ENCODE results near the gene RPA3. TPM values are rescaled to one million over a fixed set of nuclear protein-coding genes. Genes with fewer than 3 reads are reported as not detected.

The RPA3 gene
- total and polyA plus RNA-seq, 8 donors: 6.7 to 44.9 (median 28.7) TPM; not detected in 1

- H3K27ac ChIP-seq: no peak overlapping the region
- H3K27me3 ChIP-seq: no peaks in the 10 kb centered on the region
- no peak for TF ChIP-seq POLR2AphosphoS5 (IDR thresholded peaks at IDR 0.05)
- no peak for TF ChIP-seq EP300 (IDR thresholded peaks at IDR 0.05)
- TF ChIP-seq POLR2A (IDR thresholded peaks at IDR 0.05): no peak
- TF ChIP-seq CTCF (IDR thresholded peaks at IDR 0.05): no peak
- WGBS, 5 donors: 89 to 97% (median 95%) methylated on average over 5 of the region's 5 CpGs
- no peaks in the 10 kb centered on the region for H3K36me3 ChIP-seq
- H3K4me3 ChIP-seq: no peak overlapping the region
- peaks cover 0 to 16% (median 5%) of the 10 kb centered on the region in 4 donors for H3K4me1 ChIP-seq
- DNase-seq: no peak
- intact Hi-C loops (cut with DNase I; ENCODE audit: low total_unique reads): no loop called here
- H3K9me3 ChIP-seq: no peaks in the 10 kb centered on the region
These were observed 2.6 kb upstream of the RPA3 start for GRCh38 chr7:7720750-7721621.

GRCh38 chr7:7720193-7720592 is 1.8 kb upstream of the RPA3 start:
- TF ChIP-seq POLR2AphosphoS5 (IDR thresholded peaks at IDR 0.05) (no peak), EP300 (IDR thresholded peaks at IDR 0.05) (no peak), POLR2A (IDR thresholded peaks at IDR 0.05) (no peak), CTCF (IDR thresholded peaks at IDR 0.05) (no peak)
- intact Hi-C loops (cut with DNase I; ENCODE audit: low total_unique reads): no loop called here

GRCh38 chr7:7719236-7719635 is 829 bp upstream of the RPA3 start:
- WGBS, 5 donors: 47 to 61% (median 55%) methylated on average over 2 of the region's 2 CpGs
- Histone ChIP-seq H3K4me1 (peaks cover 0 to 16% (median 5%) of the 10 kb centered on the region in 4 donors), H3K4me3 (no peak overlapping the region), H3K27ac (no peak overlapping the region), H3K27me3 (no peaks in the 10 kb centered on the region), H3K9me3 (no peaks in the 10 kb centered on the region), H3K36me3 (no peaks in the 10 kb centered on the region)
- peak in 1 of 2 donors; percentile 78 for DNase-seq
- TF ChIP-seq POLR2A (IDR thresholded peaks at IDR 0.05): no peak
- TF ChIP-seq POLR2AphosphoS5 (IDR thresholded peaks at IDR 0.05): peak in 1 of 3 donors; percentile 78
- intact Hi-C loops (cut with DNase I; ENCODE audit: low total_unique reads): no loop called here

More at GRCh38 chr7:7720193-7720592, 1.8 kb upstream of the RPA3 start:
- no peaks in the 10 kb centered on the region for H3K36me3 ChIP-seq
- WGBS, 5 donors: 92 to 100% (median 98%) methylated on average over 1 of the region's 1 CpG
- H3K9me3 ChIP-seq: no peaks in the 10 kb centered on the region
- no peak for DNase-seq
- H3K4me3 ChIP-seq: no peak overlapping the region
- H3K4me1 ChIP-seq: peaks cover 0 to 16% (median 5%) of the 10 kb centered on the region in 4 donors
- H3K27ac ChIP-seq: no peak overlapping the region
- no peaks in the 10 kb centered on the region for H3K27me3 ChIP-seq

- 82 to 95% (median 87%) methylated on average over 4 of the region's 4 CpGs for WGBS, 5 donors
- TF ChIP-seq POLR2AphosphoS5 (IDR thresholded peaks at IDR 0.05) (no peak), CTCF (IDR thresholded peaks at IDR 0.05) (no peak), EP300 (IDR thresholded peaks at IDR 0.05) (no peak), POLR2A (IDR thresholded peaks at IDR 0.05) (no peak)
These were observed 4.7 kb downstream of the RPA3 start for GRCh38 chr7:7713730-7714129.

GRCh38 chr7:7710469-7710868 is 7.9 kb downstream of the RPA3 start:
- TF ChIP-seq EP300 (IDR thresholded peaks at IDR 0.05): no peak
- TF ChIP-seq CTCF (IDR thresholded peaks at IDR 0.05): no peak
- no peak for TF ChIP-seq POLR2A (IDR thresholded peaks at IDR 0.05)
- TF ChIP-seq POLR2AphosphoS5 (IDR thresholded peaks at IDR 0.05): no peak

More at GRCh38 chr7:7713730-7714129, 4.7 kb downstream of the RPA3 start:
- Histone ChIP-seq H3K4me1 (peaks cover 0 to 20% (median 6%) of the 10 kb centered on the region in 4 donors), H3K4me3 (no peak overlapping the region), H3K27ac (no peak overlapping the region), H3K36me3 (no peaks in the 10 kb centered on the region), H3K9me3 (no peaks in the 10 kb centered on the region), H3K27me3 (no peaks in the 10 kb centered on the region)
- intact Hi-C loops (cut with DNase I; ENCODE audit: low total_unique reads): no loop called here
- no peak for DNase-seq

More at GRCh38 chr7:7710469-7710868, 7.9 kb downstream of the RPA3 start:
- Histone ChIP-seq H3K9me3 (no peaks in the 10 kb centered on the region), H3K36me3 (no peaks in the 10 kb centered on the region), H3K4me1 (peaks cover 0 to 41% (median 24%) of the 10 kb centered on the region in 4 donors), H3K4me3 (no peak overlapping the region), H3K27me3 (no peaks in the 10 kb centered on the region), H3K27ac (no peak overlapping the region)
- DNase-seq: no peak
- WGBS, 5 donors: 87 to 96% (median 88%) methylated on average over 2 of the region's 2 CpGs
- intact Hi-C loops (cut with DNase I; ENCODE audit: low total_unique reads): no loop called here

All from stomach (tissue), 9 donors.